CMK (cell line): Measurements from ENCODE around the gene CDH13.

Experiments used
- DNase-seq: peaks from one replicate; pipeline ENCODE4 v3.0.0-alpha.2; 2010; ENCODE audit warnings: low read depth

The CDH13 gene

DNA sequence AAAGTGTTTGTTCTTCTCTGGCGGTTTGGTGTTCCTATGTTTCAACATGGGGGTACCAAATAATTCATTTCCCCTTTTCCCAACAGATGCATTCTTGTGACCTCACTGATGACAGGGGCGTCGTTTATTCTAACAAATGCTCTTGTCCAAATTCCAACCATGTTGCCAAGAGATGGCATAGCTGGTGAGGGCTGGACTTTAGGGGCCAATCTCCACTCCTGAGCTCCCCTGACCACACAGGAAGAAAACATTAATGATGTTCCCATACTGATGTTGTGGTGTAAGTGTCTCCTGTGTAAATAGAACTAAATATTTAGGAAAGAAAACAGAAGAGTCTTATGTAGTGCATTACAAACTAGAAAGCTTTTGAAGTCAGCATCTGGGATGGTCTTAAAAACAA is 431.6 kb downstream of the CDH13 start:
- no peak for DNase-seq

DNA sequence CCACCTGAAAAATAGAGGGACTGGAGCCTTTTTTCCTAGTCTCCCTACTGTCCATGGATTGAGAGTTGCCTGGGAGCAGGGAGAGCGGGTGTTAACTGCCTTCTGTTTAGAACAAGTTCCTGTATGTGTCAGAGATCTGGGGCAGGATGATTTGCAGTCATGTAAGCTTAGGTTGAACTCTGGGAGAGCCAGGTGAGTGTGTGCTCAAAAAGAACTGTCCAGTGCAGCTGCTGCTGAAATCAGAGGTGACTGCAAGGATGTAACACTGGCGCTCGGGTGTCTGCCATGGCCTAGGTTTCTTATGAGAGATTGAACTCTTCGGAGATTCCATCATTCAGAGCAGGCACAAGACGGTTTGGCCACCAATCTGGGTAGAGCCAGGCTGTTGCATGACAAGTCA is 432.5 kb downstream of the CDH13 start:
- no peak for DNase-seq

GRCh38 chr16:83066011-83066410 is 439.2 kb downstream of the CDH13 start:
- DNase-seq = no peak

GRCh38 chr16:83066881-83067280 is 440.1 kb downstream of the CDH13 start:
- no peak for DNase-seq

- DNase-seq = no peak
Observed at GRCh38 chr16:83068686-83069085, 441.9 kb downstream of the CDH13 start.

DNA sequence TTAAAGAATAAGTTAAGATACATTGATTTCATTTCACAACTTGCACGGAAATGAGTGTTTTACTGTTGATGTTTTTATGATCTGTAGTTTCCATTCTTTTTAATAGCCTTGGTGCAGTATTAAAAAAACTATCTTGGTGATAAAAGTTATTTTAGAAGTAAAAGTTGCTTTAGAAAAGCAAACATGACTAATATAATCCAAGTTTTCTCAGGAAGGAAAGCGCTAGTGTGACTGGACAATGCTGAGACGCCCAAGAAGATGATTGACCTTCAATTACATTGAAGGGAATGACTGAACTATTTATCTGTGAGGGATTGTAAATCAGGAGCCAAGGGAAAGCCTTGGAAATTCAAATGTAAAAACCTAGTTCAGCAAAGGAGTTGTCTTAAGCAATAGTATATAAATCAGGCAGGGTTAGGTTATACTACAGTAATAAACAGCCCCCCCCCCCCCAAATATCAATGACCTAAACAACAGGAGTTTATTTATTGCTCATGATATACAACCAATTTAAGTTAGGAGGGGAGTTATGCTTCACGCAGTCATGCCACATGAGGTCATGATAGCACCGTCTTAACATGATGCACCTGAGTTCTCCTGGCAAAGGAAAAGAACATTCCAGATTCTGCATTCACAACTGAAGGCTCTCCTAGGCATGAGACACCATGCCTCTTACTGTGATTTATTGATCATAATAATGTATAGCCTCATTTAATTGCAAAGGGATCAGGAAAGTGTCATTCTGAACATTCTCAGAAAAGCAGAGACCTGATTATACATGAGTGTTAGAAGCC is 443.8 kb downstream of the CDH13 start:
- no peak for DNase-seq

DNA sequence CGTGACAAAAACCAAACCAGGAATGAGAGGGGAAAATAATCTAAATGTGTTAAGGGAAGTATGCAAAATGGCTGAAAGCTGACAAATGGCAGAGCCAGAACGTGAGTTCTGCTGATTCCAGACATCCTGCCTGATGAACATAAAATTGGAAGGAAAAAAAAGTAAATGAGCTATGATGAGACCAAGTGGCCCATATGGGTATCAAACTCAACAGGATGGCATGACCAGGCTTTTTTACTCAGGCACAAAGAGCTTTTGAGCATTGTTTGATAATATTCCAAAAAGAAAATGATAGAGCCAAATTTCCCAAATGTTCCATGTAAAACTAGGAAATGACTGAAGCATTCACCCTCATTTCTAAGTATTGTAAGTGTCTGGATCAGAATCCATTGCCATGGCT is 449.2 kb downstream of the CDH13 start:
- DNase-seq = no peak

DNA sequence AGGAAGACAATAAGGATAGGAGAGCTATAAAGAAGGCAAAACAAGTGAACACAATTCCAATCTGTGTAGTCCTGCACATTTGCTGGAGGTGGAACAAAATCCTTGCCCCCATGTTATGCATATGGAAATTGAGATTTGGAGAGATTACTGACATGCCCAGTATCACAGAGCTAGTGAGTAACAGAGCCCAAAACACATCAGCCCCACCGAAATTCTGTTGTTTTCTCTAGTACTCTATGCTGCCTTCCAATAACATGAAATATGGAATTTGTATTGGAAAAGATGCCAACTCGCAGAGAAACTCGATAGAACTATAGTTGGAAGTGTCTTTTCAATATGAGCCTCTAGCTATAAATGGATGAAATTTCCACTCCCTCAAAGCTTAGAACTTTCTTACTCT is 456.6 kb downstream of the CDH13 start:
- DNase-seq = no peak

DNA sequence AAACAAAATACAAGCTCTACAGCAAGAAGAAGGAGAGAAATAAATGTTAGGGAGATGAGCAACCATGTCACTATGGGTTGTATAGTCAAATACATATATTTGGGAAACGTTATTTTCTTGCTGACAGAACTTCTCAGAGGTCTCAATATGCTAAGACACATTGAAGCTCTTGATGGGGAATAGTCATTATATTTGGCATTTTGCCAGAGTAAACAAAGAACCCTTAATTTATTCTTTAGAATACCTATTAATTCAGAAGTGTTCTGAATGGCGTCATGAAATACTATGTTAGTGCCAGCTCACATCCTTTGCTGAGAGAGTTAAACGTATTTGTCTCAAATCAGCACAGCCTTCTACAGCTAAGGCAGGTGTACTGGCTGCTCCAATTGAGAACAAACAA is 458.9 kb downstream of the CDH13 start:
- DNase-seq = no peak

- DNase-seq = no peak
Observed at GRCh38 chr16:83095941-83096692, 469.3 kb downstream of the CDH13 start.

DNA sequence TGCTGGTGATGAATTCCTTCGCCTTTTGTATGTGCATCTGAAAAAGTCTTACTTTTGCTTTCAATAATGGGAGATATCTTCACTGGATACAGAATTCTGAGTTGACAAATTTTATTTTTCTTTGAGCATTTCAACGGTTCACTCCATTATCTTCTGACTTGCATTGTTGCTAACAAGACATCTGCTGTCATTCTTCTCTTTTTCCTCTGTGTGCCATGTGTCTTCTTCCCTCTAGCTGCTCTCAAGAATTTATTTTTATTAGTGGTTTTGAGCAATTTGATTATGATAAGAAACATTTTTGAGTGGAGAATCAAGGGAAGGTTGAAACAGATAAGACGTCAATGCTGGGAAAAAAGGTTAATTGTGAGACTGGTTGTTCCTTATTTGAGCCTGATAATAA is 471.8 kb downstream of the CDH13 start:
- DNase-seq = no peak

GRCh38 chr16:83100679-83101078 is 473.9 kb downstream of the CDH13 start:
- no peak for DNase-seq

- DNase-seq = no peak
Observed at GRCh38 chr16:83102336-83102735, 475.6 kb downstream of the CDH13 start.

- no peak for DNase-seq
Observed at GRCh38 chr16:83105279-83106077, 478.7 kb downstream of the CDH13 start.

DNA sequence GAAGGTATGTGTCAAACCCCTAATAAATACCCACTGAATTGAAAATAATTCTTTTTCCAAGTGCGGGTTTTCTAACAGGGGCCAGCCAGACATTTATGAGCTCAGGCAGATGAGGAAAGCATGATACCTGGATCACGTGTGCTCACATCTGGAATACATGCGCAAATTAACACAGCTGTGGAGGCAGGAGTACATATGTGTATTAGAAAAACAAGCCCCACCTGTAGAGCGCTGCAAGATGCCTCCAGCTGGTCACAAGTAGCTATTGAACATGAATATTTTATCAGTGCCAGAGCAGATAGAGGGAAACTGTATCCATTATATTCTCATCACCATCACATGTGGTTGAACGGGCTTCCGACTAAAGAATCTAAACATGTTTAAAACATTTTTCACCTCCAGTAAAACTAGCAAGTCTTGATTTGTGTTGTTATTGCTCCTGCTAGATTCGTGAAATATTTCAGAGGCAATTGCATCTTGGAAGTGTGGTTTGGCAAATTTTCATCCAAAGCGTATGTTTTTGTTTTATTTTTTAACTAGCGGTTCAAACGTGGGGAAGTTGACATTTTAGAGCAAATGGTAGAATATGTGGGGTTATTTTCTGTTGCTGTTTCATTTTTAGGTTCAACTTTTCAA is 482.8 kb downstream of the CDH13 start:
- no peak for DNase-seq

GRCh38 chr16:83110269-83110668 is 483.5 kb downstream of the CDH13 start:
- no peak for DNase-seq

DNA sequence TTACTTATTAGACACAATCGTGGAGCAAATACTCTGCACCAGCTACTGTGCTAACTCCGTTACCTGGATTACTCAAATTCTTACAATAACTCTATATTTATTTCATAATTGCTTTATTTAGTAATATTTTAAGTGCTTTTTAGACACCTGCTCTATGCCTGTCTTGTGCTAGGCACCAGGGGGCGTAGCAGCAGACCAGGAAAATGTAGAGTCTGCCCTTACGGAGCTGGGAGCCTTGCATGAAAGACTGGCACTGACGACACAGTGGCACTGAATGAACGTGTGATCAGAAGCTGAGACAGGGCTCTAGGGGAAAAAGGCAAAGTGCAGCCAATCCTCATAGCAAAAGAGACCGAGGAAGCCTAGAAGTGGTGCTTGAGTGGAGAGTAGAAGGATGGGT is 486.5 kb downstream of the CDH13 start:
- no peak for DNase-seq

DNA sequence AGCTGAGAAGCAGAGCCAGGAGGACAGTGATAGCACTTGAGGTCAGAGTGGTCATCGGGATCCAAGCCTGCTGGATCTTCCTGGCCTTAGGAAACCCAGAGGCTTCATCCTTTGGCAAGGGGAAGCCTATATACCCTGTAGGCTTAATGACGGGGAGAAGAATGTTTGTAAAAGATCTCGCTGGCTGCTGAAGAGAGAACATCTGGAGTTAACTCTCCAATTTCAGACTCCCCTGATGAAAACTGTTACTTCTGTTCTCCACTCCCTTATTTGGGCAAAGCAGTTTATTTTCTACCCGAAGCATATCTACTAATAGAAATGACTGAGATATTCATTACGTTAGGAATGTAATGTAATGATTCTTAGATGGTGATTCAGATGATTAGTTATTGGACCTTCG is 487.0 kb downstream of the CDH13 start:
- DNase-seq = no peak

DNA sequence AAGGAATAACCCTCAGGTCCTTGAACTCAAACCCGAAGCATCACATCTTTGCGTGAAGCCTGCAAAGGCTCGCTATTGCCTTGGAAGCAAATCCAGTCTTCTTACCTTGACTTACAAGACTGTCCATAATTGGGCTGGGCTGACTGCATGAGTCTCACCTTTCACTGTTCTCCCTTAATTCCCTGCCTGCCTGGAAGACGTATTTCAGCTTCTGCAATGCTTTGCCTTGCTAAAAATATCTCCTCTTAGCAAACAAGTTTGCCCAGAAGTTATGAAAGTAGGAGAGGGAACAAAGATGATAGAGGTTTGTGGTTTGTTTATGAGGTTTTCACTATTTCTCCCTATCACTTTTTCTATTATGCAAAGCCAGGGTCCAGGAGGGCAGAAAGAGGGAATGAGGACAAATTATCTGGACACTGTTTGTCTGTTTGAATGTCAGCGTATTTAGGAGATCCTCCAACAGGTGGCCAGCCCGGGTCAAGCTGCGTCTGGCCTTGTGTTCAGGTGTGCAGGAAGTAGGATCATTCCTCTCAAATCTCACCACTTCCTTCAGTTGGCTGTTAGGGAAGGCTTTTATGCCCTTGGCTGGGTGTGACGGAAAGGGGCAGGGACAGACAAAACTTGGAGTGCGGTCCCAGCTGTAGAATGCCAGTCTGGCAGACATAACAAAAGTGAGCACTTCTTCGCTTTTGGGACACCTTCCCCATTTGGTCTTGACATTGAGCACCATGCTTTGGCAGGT is 488.9 kb downstream of the CDH13 start:
- DNase-seq = no peak

- DNase-seq = no peak
Observed at GRCh38 chr16:83116274-83116892, 489.6 kb downstream of the CDH13 start.

GRCh38 chr16:83117810-83118209 is 491.0 kb downstream of the CDH13 start:
- DNase-seq = no peak
